ENCODE data around the gene RFNG. TPM values are rescaled to one million over a fixed set of nuclear protein-coding genes. Genes with fewer than 3 reads are reported as not detected.

RFNG gene
- total and polyA plus RNA-seq, 2 of the 13 experiments (the other 11 are each of a cell fraction or from before 2014, with no cell fraction given): 61.4 to 64.0 TPM

- TF ChIP-seq ZNF609 (CRISPR knock-in tag; IDR thresholded peaks at IDR 0.05; ENCODE audit: borderline replicate concordance): peak; percentile 35; the same call in 1 of the 2 replicates
- TF ChIP-seq THAP7 (CRISPR knock-in tag; IDR thresholded peaks at IDR 0.05): 0 out of 2 replicates have a peak, but pooled peaks have one; percentile 27
- TF ChIP-seq ZSCAN20 (CRISPR knock-in tag; IDR thresholded peaks at IDR 0.05; ENCODE audit: borderline replicate concordance): peak; percentile 71; the same call in 1 of the 2 replicates
- no peak for TF ChIP-seq ERF (CRISPR knock-in tag; IDR thresholded peaks at IDR 0.05)
- TF ChIP-seq, protein P1, sequence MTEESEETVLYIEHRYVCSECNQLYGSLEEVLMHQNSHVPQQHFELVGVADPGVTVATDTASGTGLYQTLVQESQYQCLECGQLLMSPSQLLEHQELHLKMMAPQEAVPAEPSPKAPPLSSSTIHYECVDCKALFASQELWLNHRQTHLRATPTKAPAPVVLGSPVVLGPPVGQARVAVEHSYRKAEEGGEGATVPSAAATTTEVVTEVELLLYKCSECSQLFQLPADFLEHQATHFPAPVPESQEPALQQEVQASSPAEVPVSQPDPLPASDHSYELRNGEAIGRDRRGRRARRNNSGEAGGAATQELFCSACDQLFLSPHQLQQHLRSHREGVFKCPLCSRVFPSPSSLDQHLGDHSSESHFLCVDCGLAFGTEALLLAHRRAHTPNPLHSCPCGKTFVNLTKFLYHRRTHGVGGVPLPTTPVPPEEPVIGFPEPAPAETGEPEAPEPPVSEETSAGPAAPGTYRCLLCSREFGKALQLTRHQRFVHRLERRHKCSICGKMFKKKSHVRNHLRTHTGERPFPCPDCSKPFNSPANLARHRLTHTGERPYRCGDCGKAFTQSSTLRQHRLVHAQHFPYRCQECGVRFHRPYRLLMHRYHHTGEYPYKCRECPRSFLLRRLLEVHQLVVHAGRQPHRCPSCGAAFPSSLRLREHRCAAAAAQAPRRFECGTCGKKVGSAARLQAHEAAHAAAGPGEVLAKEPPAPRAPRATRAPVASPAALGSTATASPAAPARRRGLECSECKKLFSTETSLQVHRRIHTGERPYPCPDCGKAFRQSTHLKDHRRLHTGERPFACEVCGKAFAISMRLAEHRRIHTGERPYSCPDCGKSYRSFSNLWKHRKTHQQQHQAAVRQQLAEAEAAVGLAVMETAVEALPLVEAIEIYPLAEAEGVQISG (CRISPR knock-in tag; IDR thresholded peaks at IDR 0.05): no peak
- TF ChIP-seq, protein P2, sequence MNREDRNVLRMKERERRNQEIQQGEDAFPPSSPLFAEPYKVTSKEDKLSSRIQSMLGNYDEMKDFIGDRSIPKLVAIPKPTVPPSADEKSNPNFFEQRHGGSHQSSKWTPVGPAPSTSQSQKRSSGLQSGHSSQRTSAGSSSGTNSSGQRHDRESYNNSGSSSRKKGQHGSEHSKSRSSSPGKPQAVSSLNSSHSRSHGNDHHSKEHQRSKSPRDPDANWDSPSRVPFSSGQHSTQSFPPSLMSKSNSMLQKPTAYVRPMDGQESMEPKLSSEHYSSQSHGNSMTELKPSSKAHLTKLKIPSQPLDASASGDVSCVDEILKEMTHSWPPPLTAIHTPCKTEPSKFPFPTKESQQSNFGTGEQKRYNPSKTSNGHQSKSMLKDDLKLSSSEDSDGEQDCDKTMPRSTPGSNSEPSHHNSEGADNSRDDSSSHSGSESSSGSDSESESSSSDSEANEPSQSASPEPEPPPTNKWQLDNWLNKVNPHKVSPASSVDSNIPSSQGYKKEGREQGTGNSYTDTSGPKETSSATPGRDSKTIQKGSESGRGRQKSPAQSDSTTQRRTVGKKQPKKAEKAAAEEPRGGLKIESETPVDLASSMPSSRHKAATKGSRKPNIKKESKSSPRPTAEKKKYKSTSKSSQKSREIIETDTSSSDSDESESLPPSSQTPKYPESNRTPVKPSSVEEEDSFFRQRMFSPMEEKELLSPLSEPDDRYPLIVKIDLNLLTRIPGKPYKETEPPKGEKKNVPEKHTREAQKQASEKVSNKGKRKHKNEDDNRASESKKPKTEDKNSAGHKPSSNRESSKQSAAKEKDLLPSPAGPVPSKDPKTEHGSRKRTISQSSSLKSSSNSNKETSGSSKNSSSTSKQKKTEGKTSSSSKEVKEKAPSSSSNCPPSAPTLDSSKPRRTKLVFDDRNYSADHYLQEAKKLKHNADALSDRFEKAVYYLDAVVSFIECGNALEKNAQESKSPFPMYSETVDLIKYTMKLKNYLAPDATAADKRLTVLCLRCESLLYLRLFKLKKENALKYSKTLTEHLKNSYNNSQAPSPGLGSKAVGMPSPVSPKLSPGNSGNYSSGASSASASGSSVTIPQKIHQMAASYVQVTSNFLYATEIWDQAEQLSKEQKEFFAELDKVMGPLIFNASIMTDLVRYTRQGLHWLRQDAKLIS (CRISPR knock-in tag; IDR thresholded peaks at IDR 0.05): no peak
- no peak for TF ChIP-seq ZKSCAN8 (CRISPR knock-in tag; IDR thresholded peaks at IDR 0.05; ENCODE audit: borderline replicate concordance)
- no peak for TF ChIP-seq RXRB (CRISPR knock-in tag; IDR thresholded peaks at IDR 0.05; ENCODE audit: borderline replicate concordance)
- TF ChIP-seq TP53 (CRISPR knock-in tag; conservative IDR thresholded peaks at IDR 0.05): 0 out of 2 replicates have a peak, but pooled peaks have one; percentile 38
- TF ChIP-seq ZNF670 (CRISPR knock-in tag; IDR thresholded peaks at IDR 0.05; ENCODE audit: borderline replicate concordance): 0 out of 2 replicates have a peak, but pooled peaks have one; percentile 22
- TF ChIP-seq, protein P3, sequence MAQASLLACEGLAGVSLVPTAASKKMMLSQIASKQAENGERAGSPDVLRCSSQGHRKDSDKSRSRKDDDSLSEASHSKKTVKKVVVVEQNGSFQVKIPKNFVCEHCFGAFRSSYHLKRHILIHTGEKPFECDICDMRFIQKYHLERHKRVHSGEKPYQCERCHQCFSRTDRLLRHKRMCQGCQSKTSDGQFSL (CRISPR knock-in tag; IDR thresholded peaks at IDR 0.05): 0 out of 2 replicates have a peak, but pooled peaks have one; percentile 28
- peak; percentile 39; the same call in 1 of the 2 replicates for TF ChIP-seq TBX2 (CRISPR knock-in tag; IDR thresholded peaks at IDR 0.05; ENCODE audit: borderline replicate concordance)
- 0 out of 2 replicates have a peak, but pooled peaks have one; percentile 24 for TF ChIP-seq PCBP1 (IDR thresholded peaks at IDR 0.05; ENCODE audit: borderline replicate concordance, low read depth, low read length)
- TF ChIP-seq MYC (CRISPR knock-in tag; IDR thresholded peaks at IDR 0.05; ENCODE audit: borderline replicate concordance): no peak; the same call in 1 of the 2 replicates
These were observed 610 bp downstream of the RFNG start (continued) for GRCh38 chr17:82050761-82051641.
